Measurements from ENCODE around the gene DENND10. TPM values are rescaled to one million over a fixed set of nuclear protein-coding genes. Genes with fewer than 3 reads are reported as not detected.
"Not testable (repeated sequence)": the region's sequence is repeated elsewhere in the genome, so short reads cannot be mapped to it uniquely, and the experiment has no call there.

The DENND10 gene
- total RNA-seq, 1 donor from 2014 or later: 26.0 TPM

DNA sequence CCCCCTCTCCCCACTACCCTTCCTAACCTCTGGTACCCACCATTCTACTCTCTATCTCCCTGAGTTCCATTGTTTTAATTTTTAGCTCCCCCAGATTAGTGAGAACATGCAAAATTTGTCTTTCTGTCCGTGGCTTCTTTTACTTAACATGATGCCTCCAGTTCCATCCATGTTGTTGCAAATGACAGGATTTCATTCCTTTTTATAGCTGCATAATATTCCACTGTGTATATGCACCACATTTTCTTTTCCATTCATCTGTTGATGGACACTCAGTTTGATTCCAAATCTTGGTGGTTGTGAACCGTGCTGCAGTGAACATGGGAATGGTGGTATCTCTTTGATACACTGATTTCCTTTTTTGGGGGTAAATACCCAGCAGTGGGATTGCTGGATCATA, 22.0 kb downstream of the DENND10 start:
- Mint-ChIP-seq H3K27ac (no peak overlapping the region), H3K4me3 (ENCODE audit: low read depth) (no peak overlapping the region), H3K9me3 (no peaks in the 10 kb centered on the region), H3K27me3 (ENCODE audit: low read depth) (no peaks in the 10 kb centered on the region), H3K36me3 (ENCODE audit: low read depth) (peaks cover 75% of the 10 kb centered on the region), H3K4me1 (ENCODE audit: low read depth) (peaks cover 26% of the 10 kb centered on the region)
- DNase-seq (ENCODE audit: low spot score): no peak
- intact Hi-C loops (cut with micrococcal nuclease): no loop called here

DNA sequence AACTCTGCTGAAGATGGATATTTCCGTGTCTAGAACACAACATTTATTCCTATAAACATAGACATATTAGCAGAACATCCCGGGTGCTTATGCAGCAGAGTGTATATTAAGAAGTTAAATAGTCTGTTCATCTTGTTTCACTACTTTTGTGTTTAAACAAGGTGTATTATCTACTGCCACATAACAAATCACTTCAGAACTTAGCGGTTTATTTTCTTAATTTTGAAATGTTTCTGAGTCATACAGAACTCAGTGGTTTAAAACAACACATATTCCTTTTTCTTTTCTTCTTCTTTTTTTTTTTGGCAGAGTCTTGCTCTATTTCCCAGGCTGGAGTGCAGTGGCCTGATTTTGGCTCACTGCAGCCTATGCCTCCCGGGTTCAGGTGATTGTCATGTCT, 25.8 kb downstream of the DENND10 start:
- Mint-ChIP-seq H3K27me3 (ENCODE audit: low read depth) (no peaks in the 10 kb centered on the region), H3K4me3 (ENCODE audit: low read depth) (no peak overlapping the region), H3K36me3 (ENCODE audit: low read depth) (peaks cover 80% of the 10 kb centered on the region), H3K9me3 (no peaks in the 10 kb centered on the region), H3K27ac (peak overlapping the region; percentile 29), H3K4me1 (ENCODE audit: low read depth) (peaks cover 51% of the 10 kb centered on the region)
- intact Hi-C loops (cut with micrococcal nuclease): loop anchor here (10.0 kb wide), 2 partner anchors 365 to 465 kb away; partner anchors contain the start of gene TIAL1
- no peak for DNase-seq (ENCODE audit: low spot score)

DNA sequence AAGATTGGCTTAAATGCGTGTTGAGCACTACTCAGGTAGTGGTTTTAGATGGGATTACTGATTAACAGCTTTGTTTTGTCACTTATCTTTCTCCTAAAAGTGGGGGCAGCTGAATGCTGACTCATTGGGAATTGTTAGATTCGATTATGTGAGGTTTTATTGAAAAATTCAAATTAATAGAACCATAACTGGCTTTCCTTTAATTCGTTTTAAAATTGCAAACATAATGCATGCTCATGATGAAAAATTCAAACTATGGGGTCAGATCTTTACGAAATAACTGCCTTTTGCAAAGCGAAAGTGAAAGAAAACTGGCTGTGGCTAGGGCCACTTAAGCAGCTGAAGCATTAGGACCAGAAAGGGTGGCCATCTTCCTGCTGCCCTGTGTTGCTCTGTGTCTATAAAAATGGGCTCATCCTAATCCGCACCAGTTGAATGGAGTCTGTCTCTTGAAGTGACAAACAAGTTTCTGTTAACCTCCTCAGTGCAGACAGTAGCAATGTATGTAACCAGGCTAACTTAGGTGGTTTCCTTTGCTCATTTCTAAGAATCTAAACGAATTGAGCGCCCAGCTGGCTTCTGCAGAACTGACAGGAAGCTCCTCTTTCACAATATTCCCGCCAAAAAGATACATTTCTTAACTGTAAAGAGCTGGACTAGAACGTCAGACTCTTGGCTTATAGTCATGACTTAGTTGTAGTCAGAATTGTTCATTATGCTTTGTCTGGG, 27.8 kb downstream of the DENND10 start:
- H3K9me3 Mint-ChIP-seq: no peaks in the 10 kb centered on the region
- peaks cover 62% of the 10 kb centered on the region for H3K4me1 Mint-ChIP-seq (ENCODE audit: low read depth)
- intact Hi-C loops (cut with micrococcal nuclease): loop anchor here (1.0 to 10.0 kb wide), 6 partner anchors 11 to 463 kb away; partner anchors contain the start of genes DENND10 and TIAL1
- DNase-seq (ENCODE audit: low spot score): peak; percentile 60
- H3K27ac Mint-ChIP-seq: peak overlapping the region; percentile 94
- peak overlapping the region; percentile 82 for H3K4me3 Mint-ChIP-seq (ENCODE audit: low read depth)
- H3K27me3 Mint-ChIP-seq (ENCODE audit: low read depth): no peaks in the 10 kb centered on the region
- H3K36me3 Mint-ChIP-seq (ENCODE audit: low read depth): peaks cover 79% of the 10 kb centered on the region

DNA sequence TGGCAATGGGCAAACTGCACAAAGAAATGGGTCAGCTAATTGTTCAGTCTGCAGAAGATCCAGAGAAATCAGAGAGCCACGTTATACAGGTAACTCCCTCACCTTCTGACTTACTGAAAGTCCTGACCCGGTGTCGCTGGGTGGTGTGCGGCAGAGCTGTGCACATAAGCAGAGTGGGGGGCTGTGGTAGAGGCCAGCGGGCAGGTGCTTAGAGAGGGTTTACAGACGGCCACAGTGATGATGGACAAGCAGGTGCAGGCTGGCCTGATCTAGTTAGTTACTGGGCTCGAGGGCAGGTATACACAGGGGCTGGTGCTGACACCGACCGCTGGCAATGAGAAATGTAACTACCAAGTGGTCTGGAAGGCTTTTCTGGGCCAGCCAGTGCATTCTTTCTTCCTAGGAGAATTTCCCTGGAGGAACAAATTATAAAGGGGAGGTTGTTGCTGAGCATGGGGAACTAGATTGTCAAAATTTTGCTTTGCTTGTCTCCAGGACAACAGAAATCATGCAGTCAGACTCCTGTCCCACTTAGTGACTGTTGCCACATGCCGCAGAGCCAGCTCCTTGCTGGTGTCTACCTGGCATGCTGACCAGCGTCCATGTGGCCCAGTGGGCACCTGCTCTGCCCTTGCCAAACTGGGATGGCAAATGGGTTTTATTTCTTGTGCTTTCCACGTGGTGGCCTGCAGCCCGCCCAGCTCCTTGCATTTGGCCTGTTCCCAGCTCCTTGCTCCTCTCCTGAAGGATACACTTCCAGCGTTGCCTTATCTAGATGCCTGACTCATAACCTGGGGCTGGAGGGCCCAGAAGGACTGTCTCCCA, 28.8 kb downstream of the DENND10 start:
- peak overlapping the region; percentile 94 for H3K27ac Mint-ChIP-seq
- intact Hi-C loops (cut with micrococcal nuclease): loop anchor here (1.0 to 10.0 kb wide), 5 partner anchors 28 to 462 kb away; partner anchors contain the start of genes DENND10 and TIAL1
- no peak for DNase-seq (ENCODE audit: low spot score)
- H3K4me1 Mint-ChIP-seq (ENCODE audit: low read depth): peaks cover 64% of the 10 kb centered on the region
- H3K9me3 Mint-ChIP-seq: no peaks in the 10 kb centered on the region
- H3K4me3 Mint-ChIP-seq (ENCODE audit: low read depth): peak overlapping the region; percentile 82
- no peaks in the 10 kb centered on the region for H3K27me3 Mint-ChIP-seq (ENCODE audit: low read depth)
- peaks cover 75% of the 10 kb centered on the region for H3K36me3 Mint-ChIP-seq (ENCODE audit: low read depth)

DNA sequence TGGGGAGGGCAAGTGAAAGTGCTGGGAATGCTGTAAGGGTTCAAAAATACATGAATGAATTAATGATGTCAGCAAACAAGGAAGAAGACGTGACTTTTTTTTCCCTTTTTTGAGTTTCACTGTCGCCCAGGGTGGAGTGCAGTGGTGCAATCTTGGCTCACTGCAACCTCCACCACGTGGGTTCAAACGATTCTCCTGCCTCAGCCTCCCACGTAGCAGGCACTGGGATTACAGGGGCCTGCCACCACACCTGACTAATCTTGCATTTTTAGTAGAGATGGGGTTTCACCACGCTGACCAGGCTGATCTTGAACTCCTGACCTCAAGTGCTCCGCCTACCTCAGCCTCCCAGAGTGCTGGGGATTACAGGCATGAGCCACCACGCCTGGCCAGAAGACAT, 30.0 kb downstream of the DENND10 start:
- Mint-ChIP-seq H3K27ac (peak overlapping the region; percentile 91), H3K27me3 (ENCODE audit: low read depth) (no peaks in the 10 kb centered on the region), H3K9me3 (no peaks in the 10 kb centered on the region), H3K36me3 (ENCODE audit: low read depth) (peaks cover 73% of the 10 kb centered on the region), H3K4me3 (ENCODE audit: low read depth) (peak overlapping the region; percentile 58), H3K4me1 (ENCODE audit: low read depth) (peaks cover 63% of the 10 kb centered on the region)
- DNase-seq (ENCODE audit: low spot score): no peak
- intact Hi-C loops (cut with micrococcal nuclease): loop anchor here (1.0 to 10.0 kb wide), 5 partner anchors 54 to 461 kb away; partner anchors contain the start of genes EIF3A and TIAL1

DNA sequence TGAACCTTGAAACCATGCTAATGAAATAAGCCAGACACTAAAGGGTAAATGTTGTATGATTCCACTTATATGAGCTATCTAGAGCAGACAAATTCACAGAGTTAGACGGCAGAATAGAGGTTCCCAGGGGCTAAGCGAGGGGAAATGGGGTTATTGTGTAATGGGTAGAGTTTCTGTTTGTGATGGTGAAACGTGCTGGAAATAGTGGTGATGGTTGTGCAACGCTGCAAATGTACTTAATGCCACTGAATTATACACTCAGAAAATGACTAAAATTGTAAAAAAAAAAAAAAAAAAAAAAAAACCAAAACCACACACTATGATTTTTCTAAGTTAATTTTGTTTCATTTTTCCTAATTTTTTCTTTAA, 31.6 kb downstream of the DENND10 start:
- peaks cover 69% of the 10 kb centered on the region for H3K36me3 Mint-ChIP-seq (ENCODE audit: low read depth)
- no peaks in the 10 kb centered on the region for H3K9me3 Mint-ChIP-seq
- H3K4me1 Mint-ChIP-seq (ENCODE audit: low read depth): peaks cover 51% of the 10 kb centered on the region
- intact Hi-C loops (cut with micrococcal nuclease): loop anchor here (1.0 to 10.0 kb wide), 3 partner anchors 41 to 459 kb away; partner anchors contain the start of gene TIAL1
- H3K27ac Mint-ChIP-seq: peak overlapping the region; percentile 84
- DNase-seq (ENCODE audit: low spot score): no peak
- peak overlapping the region; percentile 18 for H3K4me3 Mint-ChIP-seq (ENCODE audit: low read depth)
- no peaks in the 10 kb centered on the region for H3K27me3 Mint-ChIP-seq (ENCODE audit: low read depth)

DNA sequence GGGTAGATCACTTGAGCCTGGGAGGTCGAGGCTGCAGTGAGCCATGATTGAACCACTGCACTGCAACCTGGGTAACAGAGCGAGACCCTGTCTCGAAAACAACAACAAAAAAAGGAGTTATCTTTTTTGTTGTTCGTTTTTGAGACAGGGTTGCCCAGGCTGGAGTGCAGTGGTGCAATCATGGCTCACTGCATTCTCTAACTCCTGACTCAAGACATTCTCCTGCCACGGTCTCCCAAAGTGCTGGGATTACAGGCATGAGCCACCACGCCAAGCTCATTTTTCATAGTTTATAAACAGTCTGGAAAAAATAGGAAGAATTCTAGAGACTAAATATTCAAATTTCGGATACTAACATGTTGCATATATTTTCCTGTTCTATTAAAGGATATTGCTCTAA, 32.2 kb downstream of the DENND10 start:
- peaks cover 69% of the 10 kb centered on the region for H3K36me3 Mint-ChIP-seq (ENCODE audit: low read depth)
- H3K9me3 Mint-ChIP-seq: no peaks in the 10 kb centered on the region
- H3K4me1 Mint-ChIP-seq (ENCODE audit: low read depth): peaks cover 45% of the 10 kb centered on the region
- no peak overlapping the region for H3K27ac Mint-ChIP-seq
- no peak for DNase-seq (ENCODE audit: low spot score)
- H3K27me3 Mint-ChIP-seq (ENCODE audit: low read depth): no peaks in the 10 kb centered on the region
- H3K4me3 Mint-ChIP-seq (ENCODE audit: low read depth): no peak overlapping the region
- intact Hi-C loops (cut with micrococcal nuclease): loop anchor here (10.0 kb wide), 2 partner anchors 359 to 459 kb away; partner anchors contain the start of gene TIAL1

DNA sequence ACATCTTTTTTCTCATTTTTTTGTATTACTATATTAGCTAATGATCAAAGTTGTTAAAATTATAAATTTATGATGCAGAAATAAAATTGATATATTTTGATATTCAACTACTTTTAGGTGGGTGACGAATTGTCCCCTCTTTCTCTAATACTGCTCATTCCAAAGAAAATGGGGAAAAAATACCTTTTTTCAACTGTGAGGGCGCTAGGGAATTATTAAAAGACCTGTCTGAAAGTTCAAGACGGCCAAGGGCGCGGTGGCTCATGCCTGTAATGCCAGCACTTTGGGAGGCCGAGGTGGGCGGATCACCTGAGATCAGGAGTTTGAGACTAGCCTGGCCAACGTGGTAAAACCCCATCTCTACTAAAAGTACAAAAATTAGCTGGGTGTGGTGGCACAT, 34.0 kb downstream of the DENND10 start:
- peaks cover 60% of the 10 kb centered on the region for H3K36me3 Mint-ChIP-seq (ENCODE audit: low read depth)
- H3K4me1 Mint-ChIP-seq (ENCODE audit: low read depth): peaks cover 30% of the 10 kb centered on the region
- H3K27me3 Mint-ChIP-seq (ENCODE audit: low read depth); H3K4me3 Mint-ChIP-seq (ENCODE audit: low read depth); H3K9me3 Mint-ChIP-seq; DNase-seq (ENCODE audit: low spot score); H3K27ac Mint-ChIP-seq: not testable (repeated sequence)
- intact Hi-C loops (cut with micrococcal nuclease): loop anchor here (10.0 kb wide), 2 partner anchors 357 to 457 kb away; partner anchors contain the start of gene TIAL1

DNA sequence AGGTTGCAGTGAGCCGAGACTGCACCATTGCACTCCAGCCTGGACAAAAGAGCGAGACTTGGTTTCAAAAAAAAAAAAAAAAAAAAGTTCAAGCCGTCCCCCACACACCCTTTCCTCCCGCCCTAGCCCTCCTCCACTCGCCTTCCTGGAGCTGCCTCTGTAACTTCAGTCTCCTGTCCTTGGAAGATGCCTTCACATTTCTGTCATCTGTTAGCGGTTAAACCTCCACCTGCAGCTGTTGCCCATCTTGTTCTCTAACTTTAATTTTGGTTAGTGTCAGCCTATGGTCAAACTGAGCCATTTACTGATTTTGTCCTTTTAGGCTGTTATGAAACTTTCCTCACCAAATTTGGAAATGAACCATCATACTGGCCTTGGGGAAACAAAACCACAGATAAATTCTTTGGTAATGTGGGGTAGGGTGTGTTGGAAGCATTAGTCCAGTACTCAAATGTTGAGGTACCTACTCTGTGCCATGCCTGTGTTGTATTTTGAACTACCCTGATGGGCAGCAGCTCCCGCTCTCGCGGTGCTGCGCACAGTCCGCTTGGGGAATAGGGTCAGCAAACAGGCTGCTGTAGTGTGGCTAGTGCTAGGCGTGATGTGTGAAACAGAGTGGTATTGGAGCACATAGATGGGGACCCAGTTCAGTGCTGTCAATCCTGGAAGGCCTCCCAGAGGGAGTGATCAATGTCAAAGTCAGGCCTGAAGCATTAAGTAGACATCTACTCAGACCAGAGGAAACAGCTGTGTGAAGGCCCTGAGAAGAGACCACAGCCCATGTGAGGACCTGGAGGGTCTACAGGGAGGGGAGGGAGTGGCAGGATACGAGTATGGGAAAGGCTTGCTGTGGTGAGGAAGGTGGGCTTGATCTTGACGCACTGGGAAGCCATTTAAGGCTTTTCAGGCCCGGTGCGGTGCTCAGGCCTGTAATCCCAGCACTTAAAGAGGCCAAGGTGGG, 34.7 kb downstream of the DENND10 start:
- no peak overlapping the region for H3K27ac Mint-ChIP-seq
- H3K4me3 Mint-ChIP-seq (ENCODE audit: low read depth): no peak overlapping the region
- H3K27me3 Mint-ChIP-seq (ENCODE audit: low read depth): no peaks in the 10 kb centered on the region
- no peaks in the 10 kb centered on the region for H3K9me3 Mint-ChIP-seq
- peaks cover 57% of the 10 kb centered on the region for H3K36me3 Mint-ChIP-seq (ENCODE audit: low read depth)
- H3K4me1 Mint-ChIP-seq (ENCODE audit: low read depth): peaks cover 24% of the 10 kb centered on the region
- intact Hi-C loops (cut with micrococcal nuclease): loop anchor here (10.0 kb wide), 2 partner anchors 356 to 456 kb away; partner anchors contain the start of gene TIAL1
- no peak for DNase-seq (ENCODE audit: low spot score)

DNA sequence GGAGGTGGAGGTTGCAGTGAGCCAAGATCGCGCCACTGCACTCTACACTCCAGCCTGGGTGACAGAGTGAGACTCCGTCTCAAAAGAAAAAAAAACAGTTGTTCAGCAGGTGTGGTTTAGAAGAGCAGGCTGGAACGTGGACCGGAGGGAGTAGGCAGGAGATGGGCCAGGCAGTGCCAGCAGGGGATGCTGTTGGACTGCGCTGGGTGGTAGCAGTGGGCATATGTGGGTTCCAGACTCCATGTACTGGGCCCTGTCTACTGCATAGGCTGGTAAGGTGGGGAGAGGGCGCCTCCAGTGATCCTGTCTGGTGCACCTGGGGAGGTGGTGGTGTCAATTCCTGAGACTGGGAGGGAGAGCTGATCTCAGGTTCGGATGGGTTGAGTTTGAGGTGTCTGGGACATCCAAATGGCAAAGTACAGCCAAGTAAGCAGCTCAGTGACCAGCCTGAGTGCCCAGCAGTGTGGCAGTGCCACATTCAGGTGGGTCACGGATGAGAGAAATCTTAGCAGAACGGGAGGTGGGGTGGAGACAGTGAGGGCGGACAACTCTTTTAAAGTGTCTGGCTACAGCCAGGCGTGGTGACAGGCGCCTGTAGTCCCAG, 35.7 kb downstream of the DENND10 start:
- intact Hi-C loops (cut with micrococcal nuclease): loop anchor here (10.0 kb wide), 2 partner anchors 355 to 455 kb away; partner anchors contain the start of gene TIAL1
- H3K4me1 Mint-ChIP-seq (ENCODE audit: low read depth): peaks cover 18% of the 10 kb centered on the region
- no peak overlapping the region for H3K4me3 Mint-ChIP-seq (ENCODE audit: low read depth)
- H3K27ac Mint-ChIP-seq: peak overlapping the region; percentile 1
- H3K9me3 Mint-ChIP-seq: no peaks in the 10 kb centered on the region
- no peaks in the 10 kb centered on the region for H3K27me3 Mint-ChIP-seq (ENCODE audit: low read depth)
- H3K36me3 Mint-ChIP-seq (ENCODE audit: low read depth): peaks cover 54% of the 10 kb centered on the region
- peak; percentile 41 for DNase-seq (ENCODE audit: low spot score)

DNA sequence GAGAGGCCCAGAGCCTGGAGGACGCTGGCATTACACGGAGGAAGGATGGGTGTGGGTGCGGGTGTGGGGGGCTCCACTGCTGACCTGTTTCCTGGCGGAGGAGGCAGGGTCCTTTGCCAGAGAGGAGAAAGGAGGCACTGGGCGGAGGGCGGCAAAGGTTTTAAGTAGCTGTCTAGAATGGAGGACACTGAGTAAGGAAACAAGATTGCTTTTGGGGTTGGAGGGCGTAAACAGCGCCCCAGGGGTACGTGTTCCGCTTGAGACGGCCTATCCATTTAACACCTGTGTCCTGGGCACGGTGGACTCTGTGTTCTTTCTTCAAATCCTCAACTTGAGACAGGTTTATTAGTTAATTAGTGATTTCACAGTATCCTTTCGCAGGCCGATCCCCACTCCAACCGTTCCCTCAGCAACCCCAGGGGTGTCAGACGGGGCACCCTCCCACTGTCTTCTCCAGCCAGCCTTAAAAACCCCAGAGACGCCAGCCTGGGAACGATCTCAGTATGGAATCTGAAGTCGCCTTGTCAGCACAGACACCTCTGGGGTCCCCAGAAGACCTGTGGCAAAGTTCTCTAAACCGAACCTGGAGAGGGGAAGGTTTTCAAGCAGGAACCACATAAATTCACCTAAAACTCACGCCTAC, 36.8 kb downstream of the DENND10 start:
- no peak overlapping the region for H3K4me3 Mint-ChIP-seq (ENCODE audit: low read depth)
- intact Hi-C loops (cut with micrococcal nuclease): no loop called here
- H3K27me3 Mint-ChIP-seq (ENCODE audit: low read depth): no peaks in the 10 kb centered on the region
- peak overlapping the region; percentile 17 for H3K27ac Mint-ChIP-seq
- peaks cover 48% of the 10 kb centered on the region for H3K36me3 Mint-ChIP-seq (ENCODE audit: low read depth)
- H3K4me1 Mint-ChIP-seq (ENCODE audit: low read depth): peaks cover 11% of the 10 kb centered on the region
- no peak for DNase-seq (ENCODE audit: low spot score)
- H3K9me3 Mint-ChIP-seq: no peaks in the 10 kb centered on the region

Measured in activated T-helper 2 cell treated with anti-CD3 and anti-CD28 coated beads, Interferon-gamma antibody, Interleukin-2, Interleukin-4, amounts not matched to agents 10 μg/mL and 5 μg/mL and 100 μg/mL, durations not matched to agents 14 hours and 24 hours and 36 hours (primary cell).